ENCODE results near the gene PRSS57. TPM values are rescaled to one million over a fixed set of nuclear protein-coding genes. Genes with fewer than 3 reads are reported as not detected.

The PRSS57 gene
- total and polyA plus RNA-seq, 2 of the 4 experiments (the other 2 are of a cell fraction) = not detected

DNA sequence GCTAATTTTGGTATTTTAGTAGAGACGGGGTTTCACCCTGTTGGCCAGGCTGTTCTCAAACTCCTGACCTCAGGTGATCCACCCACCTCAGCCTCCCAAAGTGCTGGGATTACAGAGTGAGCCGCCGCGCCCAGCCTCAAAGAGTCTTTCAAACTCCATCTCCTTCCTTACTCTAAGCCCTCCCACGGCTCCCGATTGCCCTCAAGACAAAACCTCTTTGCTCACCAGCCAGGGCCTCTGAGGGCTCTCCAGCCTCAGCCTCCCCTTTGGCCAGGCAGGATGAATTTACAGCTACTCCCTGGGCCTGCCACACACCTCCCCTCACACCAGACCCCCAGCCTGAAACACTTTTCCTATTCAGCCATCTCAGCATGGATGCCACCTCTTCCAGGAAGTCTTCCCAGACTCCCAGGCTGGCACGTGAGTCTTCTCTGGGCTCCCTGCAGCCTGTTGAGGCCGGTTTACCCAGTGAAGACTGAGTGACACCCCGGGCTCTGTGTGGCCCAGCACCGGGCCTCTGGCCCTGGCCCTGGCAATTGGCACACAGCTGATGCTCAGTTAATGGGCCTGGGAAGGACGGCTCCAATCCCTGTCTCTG is 7.6 kb downstream of the PRSS57 start:
- in situ Hi-C loops (cut with MboI; ENCODE audit: low sequenced_read_pairs) = no loop called here
- Histone ChIP-seq H4K8ac (ENCODE audit: low read depth in 2 of 2, low read length in 2 of 2) (peak overlapping the region in 1 of 2 experiments; percentile 40; a peak in 1 of 4 replicates), H3K27ac (ENCODE audit: insufficient read depth, low read length) (no peak overlapping the region), H3K9me1 (ENCODE audit: insufficient read depth, low read length) (no peaks in the 10 kb centered on the region; the same call in 1 of the 2 replicates), H3K14ac (replicated peaks; ENCODE audit: low read depth, low read length) (no peak overlapping the region), H4K91ac (ENCODE audit: insufficient read depth, low read depth, low read length) (no peak overlapping the region), H3K4me2 (ENCODE audit: low read depth, low read length) (no peak overlapping the region), H3K27me3 (ENCODE audit: control insufficient read depth, insufficient read depth, low read length) (no peaks in the 10 kb centered on the region), H3K23ac (ENCODE audit: low read depth, low read length) (no peak overlapping the region), H3K4me3 (ENCODE audit: insufficient read depth, low read depth, low read length) (no peak overlapping the region), H2BK120ac (ENCODE audit: low read depth, low read length) (no peak overlapping the region), H2AFZ (replicated peaks; ENCODE audit: low read length, poor library complexity) (peak overlapping the region; percentile 34), H3K79me1 (ENCODE audit: low read depth in 1 of 2, low read length in 2 of 2) (peaks cover 0 to 3% of the 10 kb centered on the region in 2 experiments; a peak in 1 of 4 replicates), H2BK5ac (ENCODE audit: low read depth, low read length, poor library complexity, severe bottlenecking) (no peak overlapping the region), H3K56ac (ENCODE audit: extremely low read depth, insufficient read depth, low read length) (no peak overlapping the region), H2AK9ac (replicated peaks; ENCODE audit: low read depth, low read length, poor library complexity) (no peak overlapping the region), H3K4me1 (ENCODE audit: control insufficient read depth, insufficient read depth, low read length) (peaks cover 3% of the 10 kb centered on the region; the same call in 1 of the 2 replicates), H4K5ac (ENCODE audit: low read depth, low read length) (no peak overlapping the region), H2BK15ac (ENCODE audit: low read depth, low read length) (no peak overlapping the region), H3K9ac (ENCODE audit: low read depth, low read length) (no peak overlapping the region), H3K18ac (ENCODE audit: low read depth, low read length) (no peak overlapping the region; the same call in 1 of the 2 replicates), H3K9me3 (ENCODE audit: control insufficient read depth, insufficient read depth, low read length) (no peaks in the 10 kb centered on the region), H4K20me1 (ENCODE audit: insufficient read depth, low read length) (no peaks in the 10 kb centered on the region; the same call in 1 of the 2 replicates), H3K36me3 (ENCODE audit: control insufficient read depth, insufficient read depth, low read length) (no peaks in the 10 kb centered on the region; the same call in 1 of the 2 replicates), H2AK5ac (ENCODE audit: low read depth, low read length) (peak overlapping the region; percentile 56; the same call in 1 of the 2 replicates), H2BK20ac (ENCODE audit: low read depth, low read length) (0 out of 2 replicates have a peak overlapping the region, but pooled peaks have one; percentile 34), H3K4ac (ENCODE audit: low read depth, low read length) (0 out of 2 replicates have a peak overlapping the region, but pooled peaks have one; percentile 47)
- dilution Hi-C loops (cut with HindIII; ENCODE audit: low sequenced_read_pairs, unreplicated experiment) = no loop called here
- BruUV-seq (replicated peaks) = no TSS peak
- 84% methylated on average over 8 of the region's 11 CpGs; no CpG with 5 or more reads in 1 of the 2 experiments for WGBS, 2 experiments (ENCODE audit: extremely low coverage in 2 of 2, insufficient read length in 1 of 2)
- ATAC-seq (ENCODE audit: low read depth) (peak; percentile 12; the same call in 1 of the 2 replicates), DNase-seq (no peak)
- no peak for TF ChIP-seq SMC3 (IDR thresholded peaks at IDR 0.05; ENCODE audit: low read depth, low read length)
- TF ChIP-seq, protein P1, sequence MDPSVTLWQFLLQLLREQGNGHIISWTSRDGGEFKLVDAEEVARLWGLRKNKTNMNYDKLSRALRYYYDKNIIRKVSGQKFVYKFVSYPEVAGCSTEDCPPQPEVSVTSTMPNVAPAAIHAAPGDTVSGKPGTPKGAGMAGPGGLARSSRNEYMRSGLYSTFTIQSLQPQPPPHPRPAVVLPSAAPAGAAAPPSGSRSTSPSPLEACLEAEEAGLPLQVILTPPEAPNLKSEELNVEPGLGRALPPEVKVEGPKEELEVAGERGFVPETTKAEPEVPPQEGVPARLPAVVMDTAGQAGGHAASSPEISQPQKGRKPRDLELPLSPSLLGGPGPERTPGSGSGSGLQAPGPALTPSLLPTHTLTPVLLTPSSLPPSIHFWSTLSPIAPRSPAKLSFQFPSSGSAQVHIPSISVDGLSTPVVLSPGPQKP (IDR thresholded peaks at IDR 0.05; ENCODE audit: borderline replicate concordance, low read depth, low read length) = no peak
- TF ChIP-seq MAFK (IDR thresholded peaks at IDR 0.05; ENCODE audit: low read depth, low read length) = no peak
- TF ChIP-seq, protein P2, sequence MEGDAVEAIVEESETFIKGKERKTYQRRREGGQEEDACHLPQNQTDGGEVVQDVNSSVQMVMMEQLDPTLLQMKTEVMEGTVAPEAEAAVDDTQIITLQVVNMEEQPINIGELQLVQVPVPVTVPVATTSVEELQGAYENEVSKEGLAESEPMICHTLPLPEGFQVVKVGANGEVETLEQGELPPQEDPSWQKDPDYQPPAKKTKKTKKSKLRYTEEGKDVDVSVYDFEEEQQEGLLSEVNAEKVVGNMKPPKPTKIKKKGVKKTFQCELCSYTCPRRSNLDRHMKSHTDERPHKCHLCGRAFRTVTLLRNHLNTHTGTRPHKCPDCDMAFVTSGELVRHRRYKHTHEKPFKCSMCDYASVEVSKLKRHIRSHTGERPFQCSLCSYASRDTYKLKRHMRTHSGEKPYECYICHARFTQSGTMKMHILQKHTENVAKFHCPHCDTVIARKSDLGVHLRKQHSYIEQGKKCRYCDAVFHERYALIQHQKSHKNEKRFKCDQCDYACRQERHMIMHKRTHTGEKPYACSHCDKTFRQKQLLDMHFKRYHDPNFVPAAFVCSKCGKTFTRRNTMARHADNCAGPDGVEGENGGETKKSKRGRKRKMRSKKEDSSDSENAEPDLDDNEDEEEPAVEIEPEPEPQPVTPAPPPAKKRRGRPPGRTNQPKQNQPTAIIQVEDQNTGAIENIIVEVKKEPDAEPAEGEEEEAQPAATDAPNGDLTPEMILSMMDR (conservative IDR thresholded peaks at IDR 0.05; ENCODE audit: low read depth, low read length) = no peak
- TF ChIP-seq, protein P3, sequence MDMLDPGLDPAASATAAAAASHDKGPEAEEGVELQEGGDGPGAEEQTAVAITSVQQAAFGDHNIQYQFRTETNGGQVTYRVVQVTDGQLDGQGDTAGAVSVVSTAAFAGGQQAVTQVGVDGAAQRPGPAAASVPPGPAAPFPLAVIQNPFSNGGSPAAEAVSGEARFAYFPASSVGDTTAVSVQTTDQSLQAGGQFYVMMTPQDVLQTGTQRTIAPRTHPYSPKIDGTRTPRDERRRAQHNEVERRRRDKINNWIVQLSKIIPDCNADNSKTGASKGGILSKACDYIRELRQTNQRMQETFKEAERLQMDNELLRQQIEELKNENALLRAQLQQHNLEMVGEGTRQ (IDR thresholded peaks at IDR 0.05; ENCODE audit: low read depth, low read length) = no peak
- TF ChIP-seq FOS (IDR thresholded peaks at IDR 0.05; ENCODE audit: low read depth, low read length) = no peak
- no peak for TF ChIP-seq RFX5 (IDR thresholded peaks at IDR 0.05; ENCODE audit: low read depth, low read length)
- TF ChIP-seq MAZ (IDR thresholded peaks at IDR 0.05; ENCODE audit: borderline replicate concordance, low read depth, low read length) = no peak
- ChIA-PET POLR2A (ENCODE audit: unreplicated experiment) (no interaction called here), CTCF (no interaction called here)
- intact Hi-C loops (cut with micrococcal nuclease) = no loop called here

All from IMR-90 (cell line).